GM11168 (cell line): ENCODE measurements around the gene ADGRG3.

ENCODE experiments used
- in situ Hi-C: fragments of 300-500 bp; cut with MboI; formaldehyde crosslinking; loops from one replicate; pipeline ENCODE4 v1.12.0; 2022; ENCODE audit warnings: low sequenced_read_pairs; ENCODE audit not compliant: unreplicated experiment

Gene ADGRG3

GRCh38 chr16:57668263-57668571 lies at the start of gene ADGRG3:
ADGRG3 (plus strand) TSS chr16:57668306; CDS start chr16:57668348, 42 bp downstream.
- in situ Hi-C loops: no loop called here

- in situ Hi-C loops: no loop called here
Measured at GRCh38 chr16:57619133-57619605, 48.9 kb upstream of the ADGRG3 start.

GRCh38 chr16:57619606-57620334 lies 48.3 kb upstream of the ADGRG3 start:
- in situ Hi-C loops: no loop called here

- in situ Hi-C loops: no loop called here
Measured at GRCh38 chr16:57620335-57621231, 47.5 kb upstream of the ADGRG3 start.

- in situ Hi-C loops: no loop called here
Measured at GRCh38 chr16:57621521-57622271, 46.4 kb upstream of the ADGRG3 start.

GRCh38 chr16:57622361-57623250 lies 45.5 kb upstream of the ADGRG3 start:
- in situ Hi-C loops: no loop called here

- in situ Hi-C loops: no loop called here
Measured at GRCh38 chr16:57623251-57624043, 44.7 kb upstream of the ADGRG3 start.

- in situ Hi-C loops: no loop called here
Measured at GRCh38 chr16:57624044-57624688, 43.9 kb upstream of the ADGRG3 start.

GRCh38 chr16:57624806-57625500 lies 43.2 kb upstream of the ADGRG3 start:
- in situ Hi-C loops: no loop called here

GRCh38 chr16:57626420-57627170 lies 41.5 kb upstream of the ADGRG3 start:
- in situ Hi-C loops: no loop called here

- in situ Hi-C loops: no loop called here
Measured at GRCh38 chr16:57627184-57627871, 40.8 kb upstream of the ADGRG3 start.

GRCh38 chr16:57628008-57628781 lies 39.9 kb upstream of the ADGRG3 start, which contains the start of gene ADGRG1:
ADGRG1 (plus strand) TSS chr16:57628630; CDS start chr16:57650288, 21,658 bp downstream.
- in situ Hi-C loops: no loop called here

- in situ Hi-C loops: no loop called here
Measured at GRCh38 chr16:57628783-57629293, 39.3 kb upstream of the ADGRG3 start.

GRCh38 chr16:57629516-57630406 lies 38.3 kb upstream of the ADGRG3 start:
- in situ Hi-C loops: no loop called here

GRCh38 chr16:57630407-57630797 lies 37.7 kb upstream of the ADGRG3 start:
- in situ Hi-C loops: no loop called here
